Occipital lobe (tissue), 2 donors: ENCODE data around the gene EML4. TPM values are rescaled to one million over a fixed set of nuclear protein-coding genes. Genes with fewer than 3 reads are reported as not detected.

Experiments used
- DNase-seq: peaks from one replicate; lab custom pipeline; 2025; lab: John Stamatoyannopoulos, UW
- total RNA-seq: library from RNA; depleted of rRNA; stranded (reverse); fragments of >200 nt; gene quantifications from one replicate; pipeline ENCODE4 v1.2.3, GENCODE V29; 2014

Gene EML4
- total RNA-seq, 1 donor from 2014 or later: 41.6 TPM

DNA sequence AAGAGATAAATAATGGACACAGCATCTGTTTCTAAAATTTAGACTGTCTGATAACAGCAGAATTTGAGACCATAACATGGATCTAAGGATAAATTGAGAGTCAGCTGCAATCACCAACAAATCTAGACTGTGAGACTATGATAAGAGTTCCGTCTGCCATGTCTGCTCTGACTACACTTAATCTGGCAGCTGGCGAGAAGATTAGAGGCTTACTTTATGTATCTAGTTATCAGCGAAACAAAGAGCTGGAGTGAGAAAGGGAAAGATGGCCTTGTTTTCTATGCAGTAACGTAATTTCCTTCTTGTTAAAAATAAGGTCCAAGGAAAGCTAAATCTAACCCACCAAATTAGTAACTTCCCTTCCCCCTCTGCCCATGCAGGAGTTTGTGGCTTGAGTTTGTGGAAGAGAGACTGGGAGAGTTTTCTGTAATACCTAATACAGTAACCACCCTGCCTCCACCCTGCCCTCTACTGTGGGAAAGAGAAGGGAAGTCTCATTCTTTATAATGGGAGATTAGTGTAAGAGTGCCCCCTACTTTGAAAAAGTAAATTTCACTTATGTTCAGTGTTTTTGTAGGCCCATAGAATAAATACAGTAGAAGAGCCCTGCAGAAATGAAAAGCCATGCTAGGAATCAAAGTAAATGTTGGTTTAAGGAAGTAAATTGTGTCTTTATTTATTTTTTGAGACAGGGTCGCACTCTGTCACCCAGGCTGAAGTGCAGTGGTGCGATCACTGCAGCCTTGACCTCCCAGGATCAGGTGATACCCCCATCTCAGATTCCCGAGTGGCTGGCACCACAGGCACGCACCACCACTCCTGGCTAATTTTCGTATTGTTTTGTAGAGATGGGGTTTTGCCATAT lies 27.5 kb downstream of the EML4 start:
- no peak for DNase-seq

DNA sequence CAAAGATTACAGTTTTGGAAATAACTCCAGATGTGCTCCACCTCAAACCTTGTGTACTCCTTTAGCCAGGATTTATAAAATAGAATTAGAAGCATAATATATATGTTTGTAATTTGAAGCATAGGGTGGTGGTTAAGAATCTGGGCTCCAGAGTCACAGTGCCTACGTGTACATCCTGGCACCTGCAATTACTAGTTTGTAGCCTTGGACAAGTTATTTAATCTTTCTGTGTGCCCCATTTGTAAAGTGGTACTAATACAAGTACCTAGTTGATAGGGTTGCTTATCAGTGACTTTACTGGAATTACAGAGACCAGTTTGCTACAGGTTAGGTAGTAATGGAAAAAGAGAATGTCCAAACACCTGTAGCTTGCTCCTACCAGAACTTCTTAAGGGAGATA lies 28.6 kb downstream of the EML4 start:
- DNase-seq: no peak

DNA sequence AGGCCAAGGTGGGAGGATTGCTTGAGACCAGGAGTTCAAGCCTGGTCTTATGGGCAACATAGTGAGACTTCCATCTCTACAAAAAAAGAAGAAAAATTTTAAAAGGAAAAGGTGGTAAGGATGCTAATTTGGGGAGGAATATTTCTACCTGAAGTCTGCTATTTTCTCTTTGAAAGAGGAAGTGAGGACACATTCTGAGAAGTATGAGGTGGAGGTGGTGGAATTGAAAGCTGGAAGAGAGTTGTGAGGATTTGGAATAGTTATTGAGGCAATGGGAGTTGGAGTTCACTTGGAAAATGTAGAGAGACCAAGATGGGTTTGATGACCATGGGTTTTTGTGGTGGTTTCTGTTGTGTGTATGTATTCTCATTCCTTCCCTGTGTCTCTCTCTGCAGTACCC lies 29.3 kb downstream of the EML4 start:
- DNase-seq: no peak

DNA sequence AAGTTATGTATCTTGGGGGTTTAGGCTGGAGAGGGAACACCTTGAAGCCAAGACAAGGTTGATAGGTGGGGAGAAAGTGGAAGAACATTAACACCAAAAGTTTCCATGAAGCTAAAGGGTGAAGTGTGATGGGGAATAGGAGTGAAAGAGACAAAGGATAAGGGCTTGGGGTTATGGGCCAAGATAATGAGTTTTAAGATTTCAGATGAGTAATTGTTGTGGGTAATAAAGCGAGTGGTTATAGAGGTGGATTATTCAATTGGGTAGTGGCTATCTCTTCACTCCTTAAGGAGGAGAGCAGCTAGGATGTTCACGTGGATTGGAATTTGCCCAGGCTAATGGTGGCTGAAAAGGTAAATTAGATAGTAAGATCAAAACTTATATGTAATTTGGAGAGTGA lies 29.8 kb downstream of the EML4 start:
- no peak for DNase-seq

DNA sequence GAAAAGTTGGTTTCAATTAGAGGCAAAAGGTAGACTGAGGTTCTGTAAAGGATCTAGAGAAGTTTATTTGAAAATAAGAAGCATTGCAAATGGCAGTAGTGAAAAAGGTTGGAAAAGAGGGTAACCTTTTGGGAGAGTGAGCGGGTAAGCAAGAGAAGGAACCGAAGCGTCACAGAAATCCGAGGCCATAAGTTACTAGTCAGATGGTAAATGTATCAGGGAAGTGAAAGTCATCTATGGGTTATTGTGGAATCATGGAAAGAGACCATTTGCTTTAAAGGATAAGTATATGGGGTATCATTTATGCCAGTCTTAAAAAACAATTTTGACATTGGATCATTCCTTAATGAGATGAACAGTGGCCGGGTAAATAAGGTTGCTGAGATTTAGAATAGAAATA lies 30.5 kb downstream of the EML4 start:
- no peak for DNase-seq

DNA sequence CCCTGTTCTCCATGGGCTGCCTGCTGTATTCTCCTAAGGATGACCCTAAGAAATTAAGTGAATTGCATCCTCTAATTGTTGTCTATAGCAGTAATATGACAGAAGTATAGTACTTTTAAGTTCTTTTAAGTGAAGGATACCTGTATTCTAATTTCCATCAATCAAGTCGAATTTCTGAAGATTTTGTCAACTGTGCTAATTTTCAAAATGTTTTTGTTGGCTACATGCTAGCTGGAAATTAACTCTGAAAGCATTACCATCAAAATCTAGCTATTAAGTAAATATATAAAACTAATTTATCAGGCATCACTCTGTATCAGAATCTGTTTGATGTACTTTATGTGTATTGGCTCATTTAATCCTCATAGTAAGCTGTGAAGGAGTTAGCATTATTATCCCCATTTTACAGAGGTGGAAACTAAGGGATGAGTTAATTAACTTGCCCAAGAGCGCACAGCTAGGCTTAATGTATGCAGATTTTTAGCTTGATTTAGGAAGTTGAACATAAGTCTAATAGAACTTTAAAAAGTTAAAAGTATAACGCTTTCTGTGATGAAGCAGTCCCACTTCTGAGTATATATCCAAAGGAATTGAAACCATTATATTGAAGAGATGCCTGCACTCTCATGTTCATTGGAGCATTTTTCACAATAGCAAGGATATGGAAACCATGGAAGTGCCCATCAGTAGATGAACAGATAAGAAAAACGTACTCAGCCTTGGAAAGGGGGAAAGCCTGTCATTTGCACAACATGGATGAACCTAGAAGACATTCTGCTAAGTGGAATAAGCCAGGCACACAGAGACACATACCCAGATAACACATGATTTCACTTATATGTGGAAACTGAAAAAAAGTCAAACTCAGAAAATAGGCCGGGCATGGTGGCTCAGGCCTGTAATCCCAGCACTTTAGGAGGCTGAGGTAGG lies 32.0 kb downstream of the EML4 start:
- DNase-seq: no peak

DNA sequence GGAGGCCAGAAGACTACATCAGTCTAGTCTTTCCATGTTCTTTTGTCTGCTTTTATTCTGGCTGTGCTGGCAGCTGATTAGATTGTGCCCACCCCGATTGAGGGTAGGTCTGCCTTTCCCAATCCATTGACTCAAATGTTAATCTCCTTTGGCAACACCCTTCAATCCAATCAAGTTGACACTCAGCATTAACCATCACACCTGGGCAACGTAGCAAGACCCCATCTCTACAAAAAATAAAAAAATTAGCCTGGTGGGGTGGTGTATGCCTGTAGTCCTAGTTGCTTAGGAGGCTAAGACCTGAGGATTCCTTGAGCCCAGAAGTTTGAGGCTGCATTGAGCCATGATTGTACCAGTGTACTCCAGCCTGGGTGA lies 33.5 kb downstream of the EML4 start:
- no peak for DNase-seq

DNA sequence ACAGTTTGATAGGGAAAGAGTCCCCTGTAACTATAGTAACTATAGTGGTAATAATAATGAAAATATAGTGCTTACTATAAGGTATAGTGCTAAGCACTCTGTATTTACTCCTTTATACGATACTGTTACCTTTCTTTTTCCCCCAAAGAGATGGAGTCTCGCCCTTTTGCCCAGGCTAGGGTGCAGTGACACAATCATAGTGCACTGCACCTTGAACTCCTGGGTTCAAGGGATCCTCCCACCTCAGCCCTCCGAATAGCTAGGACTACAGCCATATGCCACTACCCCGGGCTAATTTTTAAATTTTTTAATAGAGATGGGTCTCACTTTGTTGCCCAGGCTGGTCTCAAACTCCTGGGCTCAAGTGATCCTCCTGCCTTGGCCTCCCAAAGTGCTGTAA lies 34.6 kb downstream of the EML4 start:
- DNase-seq: no peak

DNA sequence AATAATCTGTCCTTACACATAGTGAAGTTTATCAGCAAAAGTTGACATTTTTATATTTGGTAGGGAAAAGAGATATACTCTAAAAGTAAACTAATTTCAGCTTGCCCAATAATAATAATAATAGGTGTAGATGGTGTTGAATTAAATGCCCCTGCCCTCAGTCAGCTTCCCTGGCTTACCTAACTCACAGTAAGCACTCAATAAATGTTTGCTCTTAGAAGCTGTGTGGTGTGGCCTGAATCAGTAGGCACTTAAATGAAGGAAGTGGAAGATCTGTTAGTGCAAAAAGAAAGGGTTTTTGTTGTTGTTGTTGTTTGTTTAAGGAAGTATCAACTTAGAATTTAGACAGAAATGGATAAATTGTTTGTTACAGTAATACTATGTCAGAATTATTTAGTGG lies 36.2 kb downstream of the EML4 start:
- DNase-seq: no peak

DNA sequence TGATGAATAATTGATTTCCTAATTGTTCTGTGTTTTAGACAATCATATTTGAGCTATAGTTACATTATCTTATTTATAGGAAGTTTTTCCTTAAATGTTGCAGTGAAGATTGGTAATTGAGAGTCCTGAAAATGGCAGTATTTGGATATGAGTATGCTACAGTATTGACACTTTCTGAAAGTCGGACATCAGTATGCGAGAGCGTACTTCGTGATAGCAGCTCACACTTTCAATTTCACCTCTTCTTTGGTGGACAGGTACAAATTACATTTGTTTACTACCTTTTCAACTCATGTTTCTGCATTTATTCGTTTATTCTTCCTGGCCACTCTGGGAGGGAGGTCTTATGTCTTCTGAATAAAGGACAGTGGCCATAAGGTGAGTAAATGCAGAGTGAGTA lies 38.7 kb downstream of the EML4 start:
- DNase-seq: no peak

DNA sequence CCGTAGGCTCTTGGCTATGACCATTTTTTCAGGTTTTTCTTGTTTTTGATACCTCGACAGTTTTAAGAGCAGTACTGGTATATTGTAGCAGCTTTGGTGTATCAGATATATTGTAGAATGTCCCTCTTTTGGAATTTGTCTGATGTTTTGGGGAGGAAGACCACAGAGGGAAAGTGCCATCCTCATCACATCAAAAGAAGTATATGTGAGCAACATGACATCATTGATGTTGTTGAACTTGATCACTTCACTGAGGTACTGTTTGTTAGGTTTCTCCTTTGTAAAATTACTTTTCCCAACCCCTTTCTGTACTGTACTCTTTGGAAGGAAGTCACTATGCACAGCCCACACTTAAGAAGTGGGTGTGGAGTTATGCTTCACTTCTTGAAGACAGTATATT lies 41.0 kb downstream of the EML4 start:
- DNase-seq: no peak

DNA sequence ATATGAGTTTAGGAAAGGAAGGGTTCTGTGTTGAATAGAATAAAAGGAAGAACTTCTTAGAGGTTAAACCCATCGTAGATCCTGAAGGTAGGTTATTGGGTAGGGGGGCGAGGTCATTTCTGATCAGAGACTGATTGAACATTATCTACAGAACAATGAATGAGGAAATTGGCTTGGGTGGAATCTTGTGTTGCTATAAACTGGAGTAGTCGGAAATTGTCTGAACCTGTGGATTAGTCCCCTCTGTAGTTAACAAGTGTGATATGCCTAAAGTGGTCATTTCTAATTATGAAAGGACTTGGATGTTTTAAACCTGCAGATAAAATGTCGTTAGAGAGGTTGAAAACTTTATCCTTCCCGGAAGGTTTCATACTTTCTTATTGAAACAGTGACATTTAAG lies 42.1 kb downstream of the EML4 start:
- DNase-seq: no peak

DNA sequence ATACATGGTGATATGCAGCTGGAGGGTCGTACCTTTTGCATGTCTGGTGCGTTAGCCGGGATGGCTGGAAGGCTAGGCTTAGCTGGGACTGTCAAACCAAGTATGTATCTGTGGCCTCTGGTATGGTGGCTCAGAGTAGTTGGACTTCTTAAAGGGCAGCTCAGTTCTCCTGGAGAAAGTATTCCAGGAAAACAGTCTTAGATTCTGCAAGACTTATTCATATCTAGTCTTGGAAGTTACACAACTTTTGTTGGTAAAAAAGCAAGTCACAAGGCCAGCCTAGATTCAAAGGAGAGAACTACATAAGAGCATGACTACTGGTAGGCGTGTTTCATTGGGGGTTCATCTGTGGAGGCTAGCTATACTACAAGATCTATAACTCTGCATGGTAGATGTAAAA lies 45.5 kb downstream of the EML4 start:
- no peak for DNase-seq

DNA sequence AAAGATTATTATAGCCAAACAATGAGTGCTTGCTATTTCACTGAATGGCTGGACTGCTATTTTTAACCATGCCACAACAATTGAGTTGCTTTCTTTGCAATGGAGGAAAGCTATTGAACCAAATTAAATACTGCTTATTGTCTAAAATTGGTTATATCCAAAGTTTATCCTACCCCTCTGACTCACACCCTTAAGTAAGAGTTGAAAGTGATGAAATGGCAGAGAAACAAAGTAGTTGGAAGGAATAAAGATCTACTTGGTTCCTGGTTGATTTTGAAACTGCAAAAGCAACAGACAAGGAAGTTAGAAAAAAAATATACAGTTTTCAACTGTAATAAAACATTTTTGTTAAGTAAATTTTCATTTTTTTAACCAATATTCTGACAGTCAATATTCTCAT lies 47.5 kb downstream of the EML4 start:
- no peak for DNase-seq

DNA sequence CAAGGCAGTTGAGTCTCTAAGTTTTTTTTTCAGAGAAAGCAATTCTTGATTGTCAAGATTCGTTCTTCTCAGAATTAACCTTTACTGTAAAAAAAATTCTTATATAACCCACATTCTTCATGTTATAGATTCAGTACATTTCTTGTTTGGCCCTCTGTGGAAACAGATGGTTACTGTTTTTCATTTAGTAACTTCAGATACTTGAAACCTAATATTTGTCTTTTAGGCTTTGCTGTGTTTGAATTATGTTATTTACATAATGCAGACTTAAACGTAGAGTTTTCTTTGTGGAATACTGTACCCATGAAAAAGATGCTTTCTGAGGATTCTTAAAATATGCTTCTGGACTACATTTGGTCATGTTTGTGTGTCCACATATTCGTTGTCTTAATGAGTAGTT lies 48.2 kb downstream of the EML4 start:
- DNase-seq: no peak

DNA sequence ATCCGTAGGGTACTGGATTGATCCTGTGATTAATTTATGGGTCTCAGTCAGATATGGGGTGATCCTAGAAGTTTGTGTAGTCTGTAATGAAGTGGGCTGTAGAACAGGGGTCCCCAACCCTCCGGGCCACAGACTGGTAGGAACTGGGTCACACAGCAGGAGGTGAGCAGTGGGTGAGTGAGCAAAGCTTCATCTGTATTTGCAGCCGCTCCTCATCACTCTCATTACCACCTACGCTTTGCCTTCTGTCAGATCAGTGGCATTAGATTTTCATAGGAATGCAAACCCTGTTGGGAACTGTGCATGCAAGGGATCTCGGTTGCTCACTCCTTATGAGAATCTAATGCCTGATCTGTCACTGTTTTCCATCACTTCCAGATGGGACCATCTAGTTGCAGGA lies 48.8 kb downstream of the EML4 start:
- no peak for DNase-seq

DNA sequence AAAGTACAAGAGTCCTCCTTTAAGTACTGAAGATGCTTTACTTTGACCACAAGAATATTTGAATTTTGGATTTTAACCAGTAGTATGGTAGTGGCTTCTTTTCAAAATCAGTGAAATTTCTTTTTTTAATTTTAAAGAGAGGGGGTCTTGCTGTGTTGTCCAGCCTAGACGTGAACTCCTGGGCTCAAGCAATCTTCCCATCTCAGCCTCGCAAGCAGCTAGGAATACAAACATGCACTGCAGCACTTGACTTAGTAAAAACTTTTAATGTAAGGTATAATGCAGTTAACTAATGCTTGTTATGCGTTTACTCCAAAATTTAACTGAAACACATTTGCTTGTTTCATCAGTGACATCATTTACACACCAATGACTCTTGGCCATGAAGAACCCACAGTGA lies 49.6 kb downstream of the EML4 start:
- DNase-seq: no peak

DNA sequence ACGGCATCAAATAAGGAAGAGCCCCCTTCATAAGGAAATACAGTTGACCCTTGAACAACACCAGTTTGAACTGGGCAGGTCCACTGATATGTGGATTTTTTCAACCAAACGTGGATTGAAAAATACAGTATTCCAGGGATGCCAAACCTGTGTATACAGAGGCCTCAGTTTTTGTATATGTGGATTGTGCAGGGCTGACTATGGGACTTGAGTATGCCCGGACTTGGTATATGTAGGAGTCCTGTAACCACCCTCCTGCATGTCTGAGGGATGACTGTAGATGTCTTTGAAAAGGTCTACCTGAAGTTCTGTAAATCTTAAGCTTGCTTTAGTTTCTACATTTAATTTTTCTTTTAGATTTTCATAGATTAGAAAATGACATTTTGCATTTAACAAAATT lies 50.0 kb downstream of the EML4 start:
- DNase-seq: no peak

DNA sequence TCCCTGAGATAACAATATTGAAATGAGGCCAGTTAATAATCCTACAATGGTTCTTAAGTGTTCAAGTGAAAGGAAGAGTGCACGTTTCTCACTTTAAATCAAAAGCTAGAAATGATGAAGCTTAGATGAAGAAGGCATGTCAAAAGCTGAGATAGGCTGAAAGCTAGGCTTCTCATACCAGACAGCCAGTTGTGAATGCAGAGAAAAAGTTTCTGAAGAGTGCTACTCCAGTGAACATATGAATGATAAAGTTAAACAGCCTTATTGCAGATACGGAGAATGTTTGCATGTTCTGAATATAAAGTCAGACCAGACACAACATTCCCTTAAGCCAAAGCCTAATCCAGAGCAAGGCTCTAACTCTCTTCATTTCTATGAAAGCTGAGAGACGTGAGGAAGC lies 51.4 kb downstream of the EML4 start:
- no peak for DNase-seq

DNA sequence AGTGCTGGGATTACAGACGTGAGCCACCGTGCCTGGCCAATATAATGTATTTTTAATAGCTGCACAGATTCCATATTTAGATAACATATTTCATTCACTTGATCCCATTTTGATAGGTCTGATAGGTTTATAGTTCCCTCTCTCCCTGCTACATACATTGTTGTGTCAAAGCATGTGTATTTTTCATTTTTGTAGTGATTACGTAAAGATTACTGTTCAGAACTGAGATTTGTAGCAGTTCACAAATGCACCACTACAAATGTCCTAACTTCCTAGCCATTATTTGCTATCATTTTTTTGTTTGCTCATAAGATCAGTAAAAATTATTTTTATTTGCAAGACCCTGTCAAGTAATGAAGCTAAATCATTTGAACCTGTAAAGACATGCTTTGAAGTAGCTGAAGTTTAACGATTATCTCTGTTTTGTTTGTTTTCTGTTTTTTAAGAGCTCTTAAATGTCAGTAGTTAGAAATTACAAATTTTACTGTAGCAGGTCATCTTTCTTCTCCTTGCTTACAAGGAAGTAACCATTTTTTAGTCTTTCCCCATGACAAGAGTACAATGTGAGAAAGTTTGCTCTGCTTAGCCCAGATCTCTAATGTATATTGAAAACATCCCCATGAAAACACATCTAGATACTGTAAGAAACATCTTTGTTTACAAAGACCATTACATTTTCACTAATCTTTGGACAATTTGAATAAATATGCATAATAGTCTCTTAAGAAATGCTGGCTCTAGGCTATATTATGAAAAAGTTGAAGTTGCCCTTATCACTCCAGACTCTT lies 54.1 kb downstream of the EML4 start:
- DNase-seq: no peak

DNA sequence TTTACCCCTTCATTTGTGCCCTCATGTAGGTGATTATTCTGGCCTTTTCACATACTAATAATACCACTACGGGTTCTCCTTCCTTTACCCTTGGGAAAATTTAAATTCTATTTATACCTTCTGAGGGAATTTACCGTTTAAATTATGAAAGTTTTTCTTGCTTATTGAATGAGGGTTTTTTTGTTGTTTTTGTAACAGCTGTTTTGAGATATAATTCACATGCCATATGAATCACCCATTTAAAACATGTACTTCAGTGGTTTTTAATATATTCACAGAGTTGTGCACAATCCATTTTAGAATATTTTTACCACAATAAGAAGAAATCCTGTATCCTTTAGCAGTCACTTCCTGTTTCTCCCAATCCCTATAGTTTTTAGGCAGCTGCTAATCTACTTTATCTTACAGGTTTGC lies 54.7 kb downstream of the EML4 start:
- DNase-seq: no peak
